ENCODE results near the gene CA12. TPM values are rescaled to one million over a fixed set of nuclear protein-coding genes. Genes with fewer than 3 reads are reported as not detected.

The CA12 gene
- total and polyA plus RNA-seq, 9 of the 15 experiments (the other 6 are each of a cell fraction or from before 2014, with no cell fraction given), result 0.01 to 0.78 (median 0.15) TPM; not detected in 1

GRCh38 chr15:63358241-63359029 is 23.2 kb downstream of the CA12 start:
- Histone ChIP-seq H3K27me3 (ENCODE audit: control insufficient read depth in 2 of 2, insufficient read depth in 2 of 2, low read length in 2 of 2) (no peaks in the 10 kb centered on the region), H3K4me2 (ENCODE audit: insufficient read depth, low read length) (no peak overlapping the region), H3K9ac (ENCODE audit: insufficient read depth in 1 of 2, low read depth in 2 of 2, low read length in 2 of 2) (no peak overlapping the region), H3K9me1 (ENCODE audit: control insufficient read depth, insufficient read depth, low read length) (no peaks in the 10 kb centered on the region), H3K36me3 (ENCODE audit: control insufficient read depth, insufficient read depth, low read length) (no peaks in the 10 kb centered on the region), H3K4me3 (no peak overlapping the region), H3K4me1 (replicated peaks in 1 of 2; ENCODE audit: control insufficient read depth in 2 of 2, insufficient read depth in 2 of 2, low read length in 2 of 2) (peaks cover 25 to 32% of the 10 kb centered on the region in 2 experiments), H3K9me3 (replicated peaks; ENCODE audit: control insufficient read depth, insufficient read depth, low read depth, low read length) (no peaks in the 10 kb centered on the region), H3K27ac (ENCODE audit: extremely low read depth, low read depth, low read length) (no peak overlapping the region), H3K79me2 (ENCODE audit: control insufficient read depth, insufficient read depth, low read length) (no peaks in the 10 kb centered on the region), H4K20me1 (replicated peaks; ENCODE audit: control insufficient read depth, insufficient read depth, low read length) (no peaks in the 10 kb centered on the region), H2AFZ (ENCODE audit: low read depth, low read length) (no peak overlapping the region)
- WGBS (ENCODE audit: insufficient coverage, low coverage, missing lambda C conversion rate), result 61% methylated on average over 15 of the region's 15 CpGs
- ATAC-seq (no peak), FAIRE-seq (no peak), DNase-seq (ENCODE audit: extremely low read depth in 1 of 4, low spot score in 3 of 4) (no peak)
- no TSS peak for BruUV-seq (replicated peaks)
- TF ChIP-seq ELK1 (CRISPR knock-in tag; IDR thresholded peaks at IDR 0.05) (no peak), NCOA4 (IDR thresholded peaks at IDR 0.05; ENCODE audit: partially characterized antibody) (no peak)
- ChIA-PET CTCF (ENCODE audit: low intra/inter-chr PET ratio) (no interaction called here), POLR2A (interaction anchor here (0.6 to 1.7 kb wide), 3 partner anchors 10 to 20 kb away, joined by 3 to 8 read pairs (median 6); no protein-coding TSS in a partner anchor)
- intact Hi-C loops (cut with micrococcal nuclease), result no loop called here
- in situ Hi-C loops (cut with MboI), result no loop called here

- in situ Hi-C loops (cut with MboI), result no loop called here
- DNase-seq (ENCODE audit: extremely low read depth in 1 of 4, low spot score in 3 of 4) (no peak), FAIRE-seq (no peak), ATAC-seq (no peak)
- BruUV-seq (replicated peaks), result no TSS peak
- Histone ChIP-seq H4K20me1 (replicated peaks; ENCODE audit: control insufficient read depth, insufficient read depth, low read length) (no peaks in the 10 kb centered on the region), H3K9me1 (ENCODE audit: control insufficient read depth, insufficient read depth, low read length) (no peaks in the 10 kb centered on the region), H3K36me3 (ENCODE audit: control insufficient read depth, insufficient read depth, low read length) (no peaks in the 10 kb centered on the region), H3K9me3 (replicated peaks; ENCODE audit: control insufficient read depth, insufficient read depth, low read depth, low read length) (no peaks in the 10 kb centered on the region), H3K27me3 (ENCODE audit: control insufficient read depth in 2 of 2, insufficient read depth in 2 of 2, low read length in 2 of 2) (no peaks in the 10 kb centered on the region), H3K4me1 (replicated peaks in 1 of 2; ENCODE audit: control insufficient read depth in 2 of 2, insufficient read depth in 2 of 2, low read length in 2 of 2) (peaks cover 20 to 25% of the 10 kb centered on the region in 2 experiments), H3K9ac (ENCODE audit: insufficient read depth in 1 of 2, low read depth in 2 of 2, low read length in 2 of 2) (no peak overlapping the region), H3K79me2 (ENCODE audit: control insufficient read depth, insufficient read depth, low read length) (no peaks in the 10 kb centered on the region), H3K4me3 (no peak overlapping the region), H2AFZ (ENCODE audit: low read depth, low read length) (no peak overlapping the region), H3K4me2 (ENCODE audit: insufficient read depth, low read length) (no peak overlapping the region), H3K27ac (ENCODE audit: extremely low read depth, low read depth, low read length) (no peak overlapping the region)
- ChIA-PET CTCF (ENCODE audit: low intra/inter-chr PET ratio) (no interaction called here), POLR2A (interaction anchor here (0.6 to 1.7 kb wide), 3 partner anchors 11 to 20 kb away, joined by 3 to 8 read pairs (median 6); no protein-coding TSS in a partner anchor)
- WGBS (ENCODE audit: insufficient coverage, low coverage, missing lambda C conversion rate), result 30% methylated on average over 3 of the region's 3 CpGs
- intact Hi-C loops (cut with micrococcal nuclease), result no loop called here
- TF ChIP-seq CXXC5 (CRISPR knock-in tag; IDR thresholded peaks at IDR 0.05), result no peak
- no peak for TF ChIP-seq CBX2 (IDR thresholded peaks at IDR 0.05; ENCODE audit: insufficient read depth, low read length, poor library complexity, severe bottlenecking)
- TF ChIP-seq ARHGAP35 (IDR thresholded peaks at IDR 0.05; ENCODE audit: partially characterized antibody), result no peak
- no peak for TF ChIP-seq ELF2 (CRISPR knock-in tag; IDR thresholded peaks at IDR 0.05)
- no peak for TF ChIP-seq HDGF (IDR thresholded peaks at IDR 0.05)
- TF ChIP-seq ILK (tag; IDR thresholded peaks at IDR 0.05; ENCODE audit: borderline replicate concordance, low read depth), result no peak
- no peak for TF ChIP-seq C11orf30 (IDR thresholded peaks at IDR 0.05; ENCODE audit: low read depth)
- no peak for TF ChIP-seq GATAD2B (IDR thresholded peaks at IDR 0.05; ENCODE audit: borderline replicate concordance)
- TF ChIP-seq CBFA2T2 (conservative IDR thresholded peaks at IDR 0.05), result no peak
- TF ChIP-seq ZFP91 (CRISPR knock-in tag; IDR thresholded peaks at IDR 0.05), result no peak
- no peak for TF ChIP-seq DIDO1 (tag; IDR thresholded peaks at IDR 0.05; ENCODE audit: low read depth)
- no peak for TF ChIP-seq NFE2 (IDR thresholded peaks at IDR 0.05; ENCODE audit: low read depth)
Observed at GRCh38 chr15:63357731-63358130, 23.9 kb downstream of the CA12 start.
